ENCODE data around the gene PTPA. TPM values are rescaled to one million over a fixed set of nuclear protein-coding genes. Genes with fewer than 3 reads are reported as not detected.

The PTPA gene
- polyA plus RNA-seq, 1 experiment: 140 TPM

DNA sequence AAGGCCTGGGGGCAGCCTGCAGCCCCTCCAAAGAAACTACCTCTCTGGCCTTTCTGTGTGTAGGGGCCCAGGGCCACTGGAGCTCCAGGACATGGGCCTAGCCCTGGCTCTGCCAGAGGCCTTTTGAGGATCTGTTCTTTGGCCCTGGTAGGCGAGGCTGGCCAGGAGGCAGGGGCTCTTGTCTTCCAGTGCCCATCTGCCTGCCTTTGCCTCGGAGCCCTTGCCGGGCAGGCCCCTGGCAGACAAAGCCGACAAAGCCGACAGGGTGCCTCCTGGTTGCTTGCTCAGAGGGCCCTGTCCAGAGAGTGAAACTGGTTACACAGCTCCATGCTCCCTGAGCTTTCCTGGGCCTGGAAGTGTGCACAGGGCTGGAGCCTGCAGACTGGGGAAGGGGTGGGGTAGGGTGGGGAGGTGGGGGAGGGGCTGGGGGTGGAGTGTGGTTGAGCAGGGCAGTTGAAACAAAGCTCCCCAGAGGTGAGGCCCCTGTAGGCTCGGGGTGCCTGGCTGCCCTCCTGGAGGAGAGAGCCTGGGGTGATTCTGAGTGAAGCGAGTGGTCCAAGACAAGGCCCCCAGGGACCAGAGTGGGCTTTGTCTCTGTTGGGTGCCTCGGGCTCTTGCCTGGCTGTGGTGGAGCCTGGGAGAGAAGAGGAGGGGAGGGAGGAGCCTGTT lies 29.3 kb downstream of the PTPA start:
- DNase-seq (ENCODE audit: low read depth, low spot score): no peak
- CTCF ChIA-PET: interaction anchor here (0.6 to 16.1 kb wide), 9 partner anchors 9 to 500 kb away, joined by 3 to 302 read pairs (median 10); partner anchors contain the start of genes C9orf50 and NTMT1
- TF ChIP-seq, protein P1, sequence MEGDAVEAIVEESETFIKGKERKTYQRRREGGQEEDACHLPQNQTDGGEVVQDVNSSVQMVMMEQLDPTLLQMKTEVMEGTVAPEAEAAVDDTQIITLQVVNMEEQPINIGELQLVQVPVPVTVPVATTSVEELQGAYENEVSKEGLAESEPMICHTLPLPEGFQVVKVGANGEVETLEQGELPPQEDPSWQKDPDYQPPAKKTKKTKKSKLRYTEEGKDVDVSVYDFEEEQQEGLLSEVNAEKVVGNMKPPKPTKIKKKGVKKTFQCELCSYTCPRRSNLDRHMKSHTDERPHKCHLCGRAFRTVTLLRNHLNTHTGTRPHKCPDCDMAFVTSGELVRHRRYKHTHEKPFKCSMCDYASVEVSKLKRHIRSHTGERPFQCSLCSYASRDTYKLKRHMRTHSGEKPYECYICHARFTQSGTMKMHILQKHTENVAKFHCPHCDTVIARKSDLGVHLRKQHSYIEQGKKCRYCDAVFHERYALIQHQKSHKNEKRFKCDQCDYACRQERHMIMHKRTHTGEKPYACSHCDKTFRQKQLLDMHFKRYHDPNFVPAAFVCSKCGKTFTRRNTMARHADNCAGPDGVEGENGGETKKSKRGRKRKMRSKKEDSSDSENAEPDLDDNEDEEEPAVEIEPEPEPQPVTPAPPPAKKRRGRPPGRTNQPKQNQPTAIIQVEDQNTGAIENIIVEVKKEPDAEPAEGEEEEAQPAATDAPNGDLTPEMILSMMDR (IDR thresholded peaks at IDR 0.05; ENCODE audit: low read depth, low read length): no peak

DNA sequence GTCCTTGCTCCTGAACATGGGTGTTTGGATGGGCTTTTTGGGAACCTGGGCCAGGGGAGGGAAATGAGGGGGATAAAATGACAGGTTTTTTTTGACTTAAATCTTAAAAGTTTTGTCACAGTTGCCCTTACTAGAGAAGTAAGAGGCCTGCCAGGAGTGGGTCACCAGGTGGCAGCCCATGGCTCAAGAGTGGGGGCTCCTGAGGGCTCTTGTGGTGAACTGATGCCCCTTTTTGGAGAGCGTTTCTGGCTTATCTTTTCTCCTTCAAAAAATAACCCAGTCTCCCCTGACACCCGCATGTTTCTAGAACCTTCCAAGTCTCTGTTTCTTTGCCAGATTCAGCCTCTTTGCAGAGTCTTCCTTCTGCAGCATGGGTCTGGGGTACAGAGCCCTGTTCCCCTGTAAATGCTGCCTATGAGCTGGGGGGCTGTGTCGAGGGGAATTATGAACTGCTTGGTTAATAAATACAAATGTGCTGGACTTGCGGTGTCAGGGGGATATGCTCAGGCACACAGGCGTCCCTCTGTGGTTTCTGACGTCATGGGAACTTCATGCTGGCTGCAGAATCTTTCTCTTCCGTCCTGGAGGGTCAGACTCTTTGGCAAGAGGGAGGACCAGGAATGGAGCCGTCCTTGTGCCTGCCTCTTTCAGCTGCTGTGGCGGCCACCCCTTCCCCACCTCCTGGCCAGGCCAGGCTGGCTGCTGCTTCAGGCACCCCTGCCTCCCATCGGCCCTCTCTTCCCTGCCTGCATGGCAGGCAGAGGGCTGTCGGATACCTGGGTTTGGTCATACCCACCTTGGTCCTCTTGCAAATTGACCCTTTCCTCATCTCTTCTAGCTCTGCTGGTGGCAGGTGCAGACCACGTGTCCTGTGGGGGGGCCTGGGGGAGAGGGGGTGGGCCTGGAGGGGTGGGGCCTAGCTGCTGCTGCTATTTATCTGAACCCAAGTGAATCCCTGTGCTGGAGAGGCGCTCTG lies 30.1 kb downstream of the PTPA start:
- no peaks in the 10 kb centered on the region; the same call in 1 of the 2 replicates for H3K9me3 ChIP-seq (ENCODE audit: control insufficient read depth, insufficient read depth, low read length)
- POLR2A ChIA-PET: interaction anchor here (0.5 to 3.7 kb wide), 10 partner anchors 25 to 355 kb away, joined by 3 to 44 read pairs (median 6); partner anchors contain the start of gene IER5L
- peak; percentile 80 for DNase-seq (ENCODE audit: low read depth, low spot score)
- CTCF ChIA-PET: interaction anchor here (1.3 to 16.1 kb wide), 9 partner anchors 10 to 482 kb away, joined by 3 to 302 read pairs (median 9); partner anchors contain the start of genes C9orf50 and NTMT1
- TF ChIP-seq, protein P1 (IDR thresholded peaks at IDR 0.05; ENCODE audit: low read depth, low read length): no peak
- H3K27me3 ChIP-seq (ENCODE audit: control insufficient read depth, insufficient read depth, low read length): no peaks in the 10 kb centered on the region
- peak overlapping the region; percentile 100 for H3K27ac ChIP-seq (ENCODE audit: low read depth, low read length)
- peak overlapping the region; percentile 60 for H3K4me3 ChIP-seq (ENCODE audit: low read depth, low read length)

More for the DNA sequence above, 29.3 kb downstream of the PTPA start:
- H3K9me3 ChIP-seq (ENCODE audit: control insufficient read depth, insufficient read depth, low read length): no peaks in the 10 kb centered on the region; the same call in 1 of the 2 replicates
- peak overlapping the region; percentile 60 for H3K4me3 ChIP-seq (ENCODE audit: low read depth, low read length)
- H3K27me3 ChIP-seq (ENCODE audit: control insufficient read depth, insufficient read depth, low read length): no peaks in the 10 kb centered on the region
- POLR2A ChIA-PET: interaction anchor here (0.5 to 3.3 kb wide), 26 partner anchors 9 to 604 kb away, joined by 3 to 44 read pairs (median 4); partner anchors contain the start of genes C9orf50 and IER5L
- H3K27ac ChIP-seq (ENCODE audit: low read depth, low read length): peak overlapping the region; percentile 100

DNA sequence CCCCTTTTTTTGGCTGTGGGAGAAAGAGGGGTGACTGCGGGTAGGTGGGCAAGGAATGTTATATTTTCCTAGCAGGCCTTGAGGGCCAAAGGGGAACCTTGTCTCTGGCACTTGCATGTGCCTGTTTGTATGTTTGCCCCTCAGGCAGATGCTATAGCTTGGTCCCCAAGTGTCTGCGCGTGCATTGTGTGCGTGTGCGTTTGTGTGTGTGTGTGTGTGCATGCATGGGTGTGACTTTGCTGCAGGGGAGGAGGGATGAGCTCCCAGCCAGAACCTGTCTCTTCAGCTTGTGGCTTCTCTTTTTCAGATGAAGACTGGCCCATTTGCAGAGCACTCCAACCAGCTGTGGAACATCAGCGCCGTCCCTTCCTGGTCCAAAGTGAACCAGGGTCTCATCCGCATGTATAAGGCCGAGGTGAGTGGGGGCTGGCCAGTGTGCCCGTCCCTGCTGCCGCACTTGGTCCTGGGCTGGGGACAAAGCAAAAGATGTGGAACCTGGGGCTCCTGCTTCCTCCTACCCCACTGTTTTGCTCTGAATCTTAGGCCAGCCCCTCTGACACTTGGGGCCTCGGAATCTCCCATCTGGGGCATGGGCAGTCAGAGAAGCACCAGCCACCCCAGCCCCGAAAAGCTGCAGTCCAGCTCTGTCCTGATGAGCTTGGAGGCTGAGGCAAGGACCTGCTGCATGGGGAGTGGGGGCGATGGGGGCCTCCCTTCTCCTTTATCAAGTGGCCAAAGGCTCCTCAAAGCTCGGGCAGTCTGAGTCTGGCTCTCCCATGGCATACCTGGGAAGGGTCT lies 31.1 kb downstream of the PTPA start:
- Histone ChIP-seq H3K27ac (ENCODE audit: low read depth, low read length) (peak overlapping the region; percentile 100), H3K9me3 (ENCODE audit: control insufficient read depth, insufficient read depth, low read length) (no peaks in the 10 kb centered on the region; the same call in 1 of the 2 replicates), H3K27me3 (ENCODE audit: control insufficient read depth, insufficient read depth, low read length) (no peaks in the 10 kb centered on the region), H3K4me3 (ENCODE audit: low read depth, low read length) (peak overlapping the region; percentile 45)
- CTCF ChIA-PET: interaction anchor here (0.5 to 16.1 kb wide), 36 partner anchors 8 to 635 kb away, joined by 3 to 302 read pairs (median 4); partner anchors contain the start of genes C9orf50 and NTMT1
- POLR2A ChIA-PET: interaction anchor here (0.7 to 3.7 kb wide), 11 partner anchors 10 to 472 kb away, joined by 3 to 29 read pairs (median 3); partner anchors contain the start of gene IER5L
- DNase-seq (ENCODE audit: low read depth, low spot score): no peak
- TF ChIP-seq, protein P1 (IDR thresholded peaks at IDR 0.05; ENCODE audit: low read depth, low read length): no peak

DNA sequence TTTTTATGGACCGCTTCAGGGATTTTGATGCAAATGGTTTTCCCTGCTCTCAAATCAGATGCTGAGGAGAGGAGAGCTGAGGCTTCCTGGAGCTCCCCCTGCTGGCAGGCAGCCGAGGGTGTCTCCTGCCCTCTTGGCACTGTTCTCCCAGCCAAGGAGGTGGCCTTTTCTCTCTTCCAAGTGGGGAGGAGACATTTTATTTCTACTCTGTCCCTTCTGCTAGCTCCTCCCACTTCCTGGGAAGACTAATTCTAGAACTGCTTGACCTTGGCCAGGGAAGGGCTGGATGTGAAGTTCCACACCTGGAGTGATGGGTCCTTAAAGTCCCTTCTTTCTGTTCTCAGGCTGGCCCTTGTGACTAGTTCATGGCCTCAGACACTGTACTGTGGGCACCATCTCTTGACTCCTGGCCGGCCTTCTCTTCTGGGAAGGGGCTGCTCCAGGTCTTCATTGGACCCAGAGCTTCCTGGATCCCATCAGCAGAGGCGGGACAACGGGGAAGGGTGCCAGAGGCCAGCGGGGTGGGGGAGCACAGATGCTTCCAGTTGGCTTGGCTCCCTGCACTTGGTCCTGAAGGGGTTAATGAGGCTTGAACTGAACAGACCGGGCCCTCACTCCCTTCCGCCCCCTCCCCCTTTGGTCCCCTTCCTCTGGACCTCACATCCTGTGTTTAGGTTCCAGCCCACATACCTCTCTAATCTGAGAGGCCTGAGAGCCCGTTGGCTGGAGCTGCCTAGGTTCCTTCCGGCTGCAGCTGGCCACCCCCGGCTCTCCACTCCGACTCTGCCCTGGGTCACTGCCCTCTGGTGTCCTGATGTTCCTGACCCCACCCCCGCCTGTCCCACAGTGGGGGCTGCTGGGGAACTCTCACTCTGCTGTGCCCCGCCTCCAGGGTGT lies 32.1 kb downstream of the PTPA start:
- H3K4me3 ChIP-seq (ENCODE audit: low read depth, low read length): peak overlapping the region; percentile 45
- peak; percentile 77 for DNase-seq (ENCODE audit: low read depth, low spot score)
- no peaks in the 10 kb centered on the region for H3K27me3 ChIP-seq (ENCODE audit: control insufficient read depth, insufficient read depth, low read length)
- no peaks in the 10 kb centered on the region; the same call in 1 of the 2 replicates for H3K9me3 ChIP-seq (ENCODE audit: control insufficient read depth, insufficient read depth, low read length)
- POLR2A ChIA-PET: interaction anchor here (0.9 to 3.7 kb wide), 10 partner anchors 9 to 471 kb away, joined by 3 to 29 read pairs (median 4); partner anchors contain the start of gene IER5L
- TF ChIP-seq, protein P1 (IDR thresholded peaks at IDR 0.05; ENCODE audit: low read depth, low read length): peak; percentile 94
- peak overlapping the region; percentile 100 for H3K27ac ChIP-seq (ENCODE audit: low read depth, low read length)
- CTCF ChIA-PET: interaction anchor here (0.5 to 16.1 kb wide), 42 partner anchors 8 to 634 kb away, joined by 3 to 302 read pairs (median 4); partner anchors contain the start of genes C9orf50 and NTMT1
